Activated B cell treated with CpG ODN at 0.5 μM for 24 hours (primary cell): Measurements from ENCODE around the gene CDKN2B. TPM values are rescaled to one million over a fixed set of nuclear protein-coding genes. Genes with fewer than 3 reads are reported as not detected.

Experiments
- ATAC-seq: fragments of 200-7000 bp; cut with Tn5 transposase; one replicate; pipeline ENCODE4 v1.10.0; 2021; ENCODE audit warnings: low read depth, mild to moderate bottlenecking, moderate library complexity
- CTCF ChIA-PET: fragments of 350-600 bp; sonication (Branson Sonifier 250); formaldehyde crosslinking; loops from one replicate; lab custom pipeline; 2021; ENCODE audit warnings: antibody characterized with exemption; lab: Charles Lee
- POLR2A ChIA-PET: fragments of 350-600 bp; sonication (Branson Sonifier 250); formaldehyde crosslinking; loops from one replicate; lab custom pipeline; 2021; ENCODE audit warnings: antibody characterized with exemption; lab: Charles Lee
- DNase-seq: peaks from one replicate; pipeline ENCODE4 v3.0.0; 2022
- H3K27ac Mint-ChIP-seq: one replicate; pipeline ENCODE4 v1.8.0; 2020; ENCODE audit warnings: mixed read lengths
- H3K27me3 Mint-ChIP-seq: one replicate; pipeline ENCODE4 v1.8.0; 2021; ENCODE audit warnings: mixed read lengths
- H3K36me3 Mint-ChIP-seq: one replicate; pipeline ENCODE4 v1.8.0; 2021; ENCODE audit warnings: low read depth, mixed read lengths
- H3K4me1 Mint-ChIP-seq: one replicate; pipeline ENCODE4 v1.8.0; 2021; ENCODE audit warnings: mixed read lengths
- H3K4me3 Mint-ChIP-seq: one replicate; pipeline ENCODE4 v1.8.0; 2020; ENCODE audit warnings: mild to moderate bottlenecking, mixed read lengths
- H3K9me3 Mint-ChIP-seq: one replicate; pipeline ENCODE4 v1.8.0; 2020; ENCODE audit warnings: mixed read lengths
- intact Hi-C: fragments of 100-400 bp; cut with micrococcal nuclease; formaldehyde crosslinking; loops from one replicate; pipeline ENCODE4 v1.15.1; 2024
- total RNA-seq: library from RNA; stranded (reverse); gene quantifications from 2 replicates; pipeline ENCODE4 v1.2.3, GENCODE V29; 2022
- TF ChIP-seq, protein P1 (sequence below): fragments of 200-600 bp; IDR thresholded peaks from one replicate; pipeline ENCODE4 v1.8.0; 2022; ENCODE audit warnings: antibody characterized with exemption, mild to moderate bottlenecking

Gene CDKN2B
- total RNA-seq, 1 donor from 2014 or later: 0.38 TPM

- ATAC-seq (no peak), DNase-seq (no peak)
- CTCF ChIA-PET: no interaction called here
- Mint-ChIP-seq H3K4me1 (peaks cover 34% of the 10 kb centered on the region), H3K27ac (peak overlapping the region; percentile 24), H3K27me3 (peaks cover 37% of the 10 kb centered on the region), H3K36me3 (no peaks in the 10 kb centered on the region), H3K9me3 (no peaks in the 10 kb centered on the region), H3K4me3 (peak overlapping the region; percentile 33)
- intact Hi-C loops: loop anchor here (1.0 to 10.0 kb wide), 3 partner anchors 36 to 450 kb away; no protein-coding TSS in a partner anchor
- TF ChIP-seq, protein P1, sequence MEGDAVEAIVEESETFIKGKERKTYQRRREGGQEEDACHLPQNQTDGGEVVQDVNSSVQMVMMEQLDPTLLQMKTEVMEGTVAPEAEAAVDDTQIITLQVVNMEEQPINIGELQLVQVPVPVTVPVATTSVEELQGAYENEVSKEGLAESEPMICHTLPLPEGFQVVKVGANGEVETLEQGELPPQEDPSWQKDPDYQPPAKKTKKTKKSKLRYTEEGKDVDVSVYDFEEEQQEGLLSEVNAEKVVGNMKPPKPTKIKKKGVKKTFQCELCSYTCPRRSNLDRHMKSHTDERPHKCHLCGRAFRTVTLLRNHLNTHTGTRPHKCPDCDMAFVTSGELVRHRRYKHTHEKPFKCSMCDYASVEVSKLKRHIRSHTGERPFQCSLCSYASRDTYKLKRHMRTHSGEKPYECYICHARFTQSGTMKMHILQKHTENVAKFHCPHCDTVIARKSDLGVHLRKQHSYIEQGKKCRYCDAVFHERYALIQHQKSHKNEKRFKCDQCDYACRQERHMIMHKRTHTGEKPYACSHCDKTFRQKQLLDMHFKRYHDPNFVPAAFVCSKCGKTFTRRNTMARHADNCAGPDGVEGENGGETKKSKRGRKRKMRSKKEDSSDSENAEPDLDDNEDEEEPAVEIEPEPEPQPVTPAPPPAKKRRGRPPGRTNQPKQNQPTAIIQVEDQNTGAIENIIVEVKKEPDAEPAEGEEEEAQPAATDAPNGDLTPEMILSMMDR: no peak
- POLR2A ChIA-PET: no interaction called here
Measured at GRCh38 chr9:22005021-22005701, 3.9 kb downstream of the CDKN2B start.

DNA sequence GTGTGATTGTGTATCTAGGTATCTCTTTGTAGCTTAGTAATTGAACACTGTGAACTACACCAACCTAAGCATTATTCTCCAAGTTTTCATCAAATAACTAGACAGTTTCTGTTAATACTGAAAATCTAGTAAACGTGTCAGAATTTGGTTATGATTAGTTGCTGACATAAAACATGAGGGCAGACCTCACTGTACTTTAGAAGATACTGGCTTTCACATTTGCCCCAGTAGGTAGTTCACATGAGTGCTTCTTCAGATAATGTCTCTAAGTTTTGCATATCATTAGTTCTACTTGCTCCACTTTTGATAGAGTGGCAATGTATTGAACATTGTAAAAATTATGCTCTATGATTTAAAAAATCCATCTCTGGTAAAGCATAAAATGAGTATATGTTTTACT, 7.1 kb downstream of the CDKN2B start:
- CTCF ChIA-PET: no interaction called here
- intact Hi-C loops: loop anchor here (10.0 kb wide), 1 partner anchor 453 kb away; no protein-coding TSS in a partner anchor
- H3K4me1 Mint-ChIP-seq: peaks cover 20% of the 10 kb centered on the region
- POLR2A ChIA-PET: no interaction called here
- H3K9me3 Mint-ChIP-seq: no peaks in the 10 kb centered on the region
- DNase-seq (no peak), ATAC-seq (no peak)
- peaks cover 25% of the 10 kb centered on the region for H3K27me3 Mint-ChIP-seq
- TF ChIP-seq, protein P1: no peak
- H3K4me3 Mint-ChIP-seq: no peak overlapping the region
- no peaks in the 10 kb centered on the region for H3K36me3 Mint-ChIP-seq
- H3K27ac Mint-ChIP-seq: no peak overlapping the region

- H3K4me3 Mint-ChIP-seq: no peak overlapping the region
- CTCF ChIA-PET: no interaction called here
- intact Hi-C loops: loop anchor here (5.0 kb wide), 3 partner anchors 616 to 1376 kb away; partner anchors contain the start of genes KLHL9 and MLLT3
- TF ChIP-seq, protein P1: no peak
- peaks cover 6% of the 10 kb centered on the region for H3K27me3 Mint-ChIP-seq
- H3K9me3 Mint-ChIP-seq: no peaks in the 10 kb centered on the region
- peaks cover 6% of the 10 kb centered on the region for H3K36me3 Mint-ChIP-seq
- no peak for DNase-seq
- ATAC-seq: no peak
- peaks cover 22% of the 10 kb centered on the region for H3K4me1 Mint-ChIP-seq
- H3K27ac Mint-ChIP-seq: no peak overlapping the region
- POLR2A ChIA-PET: interaction anchor here (1.3 kb wide), 1 partner anchor 10 kb away, joined by 4 read pairs; no protein-coding TSS in a partner anchor
Measured at GRCh38 chr9:21998026-21998425, 11.1 kb downstream of the CDKN2B start.

DNA sequence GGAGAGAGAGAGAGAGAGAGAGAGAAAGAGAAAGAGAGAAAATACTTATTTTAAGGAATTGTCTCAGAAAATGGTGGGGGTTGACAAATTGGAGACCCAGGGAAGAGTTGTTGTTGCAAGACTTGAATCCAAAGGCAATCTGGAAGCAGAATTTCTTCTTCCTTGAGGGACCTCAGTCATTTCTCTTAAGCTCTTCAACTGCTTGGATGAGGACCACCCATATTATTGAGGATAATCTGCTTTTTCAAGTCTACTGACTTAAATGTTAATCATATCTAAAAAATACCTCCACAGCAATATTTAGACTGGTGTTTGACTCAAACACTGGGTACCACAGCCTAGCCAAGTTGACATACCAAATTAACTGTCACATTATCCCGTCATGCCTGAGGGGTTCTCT, 11.6 kb downstream of the CDKN2B start:
- no peak for DNase-seq
- Mint-ChIP-seq H3K4me1 (peaks cover 24% of the 10 kb centered on the region), H3K36me3 (peaks cover 6% of the 10 kb centered on the region), H3K4me3 (no peak overlapping the region), H3K9me3 (no peaks in the 10 kb centered on the region), H3K27ac (no peak overlapping the region), H3K27me3 (peaks cover 6% of the 10 kb centered on the region)
- intact Hi-C loops: loop anchor here (5.0 kb wide), 3 partner anchors 615 to 1375 kb away; partner anchors contain the start of genes KLHL9 and MLLT3
- ChIA-PET CTCF (interaction anchor here (0.8 kb wide), 1 partner anchor 11 kb away, joined by 3 read pairs; no protein-coding TSS in a partner anchor), POLR2A (interaction anchor here (1.3 kb wide), 1 partner anchor 11 kb away, joined by 4 read pairs; no protein-coding TSS in a partner anchor)
- TF ChIP-seq, protein P1: no peak
- no peak for ATAC-seq

DNA sequence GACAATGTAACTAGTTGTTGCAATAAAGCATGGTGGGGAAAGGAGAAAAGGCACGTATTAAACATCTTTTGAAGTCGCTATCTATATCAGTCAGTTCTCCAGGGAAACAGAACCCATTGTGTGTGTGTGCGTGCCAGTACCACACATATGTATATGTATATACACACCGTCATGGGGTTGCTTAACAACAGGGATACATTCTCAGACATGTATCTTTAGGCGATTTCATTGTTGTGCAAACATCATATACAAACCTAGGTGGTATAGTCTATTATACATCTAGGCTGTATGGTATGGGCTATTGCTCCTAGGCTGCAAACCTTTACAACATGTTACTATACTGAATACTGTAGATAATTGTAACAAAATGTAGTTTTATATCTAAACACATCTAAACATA, 12.2 kb downstream of the CDKN2B start:
- Mint-ChIP-seq H3K27me3 (peaks cover 6% of the 10 kb centered on the region), H3K4me3 (peak overlapping the region; percentile 98), H3K36me3 (peaks cover 6% of the 10 kb centered on the region), H3K9me3 (no peaks in the 10 kb centered on the region), H3K27ac (no peak overlapping the region), H3K4me1 (peaks cover 24% of the 10 kb centered on the region)
- DNase-seq (no peak), ATAC-seq (no peak)
- TF ChIP-seq, protein P1: no peak
- POLR2A ChIA-PET: interaction anchor here (1.3 to 3.1 kb wide), 2 partner anchors 11 to 12 kb away, joined by 4 to 18 read pairs; partner anchors contain the start of gene CDKN2B
- CTCF ChIA-PET: interaction anchor here (0.8 to 4.2 kb wide), 2 partner anchors 11 to 12 kb away, joined by 3 to 21 read pairs; partner anchors contain the start of gene CDKN2B
- intact Hi-C loops: loop anchor here (5.0 kb wide), 3 partner anchors 615 to 1375 kb away; partner anchors contain the start of genes KLHL9 and MLLT3
